Right renal pelvis (tissue), 4 donors: Measurements from ENCODE around the gene RAMP2. TPM values are rescaled to one million over a fixed set of nuclear protein-coding genes. Genes with fewer than 3 reads are reported as not detected.
A peak's percentile ranks its signal among the peaks of the same experiment; 100 is the strongest.
"Not testable (repeated sequence)": the region's sequence is repeated elsewhere in the genome, so short reads cannot be mapped to it uniquely, and the experiment has no call there.

Source experiments
- DNase-seq, 4 donors: peaks; one replicate each; pipeline ENCODE4 v3.0.0-alpha.2; 2013; ENCODE audit warnings: low read depth in 4 of 4, low spot score in 3 of 4, missing footprints in 1 of 4
- polyA plus RNA-seq, 4 donors: library from polyadenylated mRNA; unstranded; fragments of 120-200 nt; gene quantifications; one replicate each; pipeline ENCODE4 v1.2.1, GENCODE V29; 2013; ENCODE audit not compliant: insufficient read length in 4 of 4

RAMP2 gene
- polyA plus RNA-seq, result 100 to 1,000 TPM; 104 to 113 (median 110) TPM

- DNase-seq, result no peak
These were observed at the start of gene RAMP2 for GRCh38 chr17:42760652-42761581. Gene RAMP2, plus strand, starts transcription at chr17:42761227. Its CDS starts 35 bp downstream, at chr17:42761262.

- peak; percentile 41 to 70 (median 58) for DNase-seq
These were observed 39.9 kb upstream of the RAMP2 start for GRCh38 chr17:42720996-42721583.

- DNase-seq, result no peak
These were observed 37.4 kb upstream of the RAMP2 start for GRCh38 chr17:42723636-42724035.

- no peak for DNase-seq
These were observed 35.9 kb upstream of the RAMP2 start for GRCh38 chr17:42725143-42725542.

GRCh38 chr17:42740699-42741098, 20.3 kb upstream of the RAMP2 start:
- no peak for DNase-seq

- DNase-seq, result not testable (repeated sequence)
These were observed 18.1 kb upstream of the RAMP2 start for GRCh38 chr17:42742916-42743315.

- DNase-seq, result no peak
These were observed 17.3 kb upstream of the RAMP2 start for GRCh38 chr17:42743595-42744282.

- peak in 3 of 4 donors; percentile 18 to 34 (median 28) for DNase-seq
These were observed 16.7 kb upstream of the RAMP2 start for GRCh38 chr17:42744283-42744805.

GRCh38 chr17:42744806-42745617, 16.0 kb upstream of the RAMP2 start, which contains the start of gene EZH1:
Gene EZH1, minus strand, starts transcription at chr17:42745040. Its CDS starts 16,099 bp downstream, at chr17:42728941.
- DNase-seq, result peak; percentile 79 to 87 (median 84)

GRCh38 chr17:42748202-42748907, 12.7 kb upstream of the RAMP2 start:
- no peak for DNase-seq

GRCh38 chr17:42748908-42749798, 11.9 kb upstream of the RAMP2 start:
- DNase-seq, result no peak

GRCh38 chr17:42750739-42751344, 10.2 kb upstream of the RAMP2 start:
- no peak for DNase-seq

GRCh38 chr17:42751628-42752027, 9.4 kb upstream of the RAMP2 start:
- no peak for DNase-seq

GRCh38 chr17:42754782-42755181, 6.2 kb upstream of the RAMP2 start:
- DNase-seq, result no peak

- DNase-seq, result no peak
These were observed 910 bp upstream of the RAMP2 start for GRCh38 chr17:42759982-42760651.

- no peak for DNase-seq
These were observed 611 bp downstream of the RAMP2 start for GRCh38 chr17:42761638-42762037.

GRCh38 chr17:42766124-42766523, 5.1 kb downstream of the RAMP2 start:
- no peak for DNase-seq
